GM18508 (cell line): ENCODE measurements around the gene MYZAP.

Source experiments
- ATAC-seq: cut with Tn5 transposase; IDR thresholded peaks from one replicate; pipeline ENCODE4 v1.9.1; 2021; ENCODE audit warnings: moderate number of reproducible peaks; ENCODE audit not compliant: insufficient read depth, unreplicated experiment

The MYZAP gene

GRCh38 chr15:57654153-57654852 is 62.6 kb downstream of the MYZAP start:
- no peak for ATAC-seq

- no peak for ATAC-seq
Measured at GRCh38 chr15:57655053-57655452, 63.3 kb downstream of the MYZAP start.

GRCh38 chr15:57655809-57656208 is 64.1 kb downstream of the MYZAP start:
- ATAC-seq = no peak

GRCh38 chr15:57656434-57656833 is 64.7 kb downstream of the MYZAP start:
- ATAC-seq = no peak

- ATAC-seq = no peak
Measured at GRCh38 chr15:57657619-57658018, 65.9 kb downstream of the MYZAP start.

- no peak for ATAC-seq
Measured at GRCh38 chr15:57662091-57662744, 70.5 kb downstream of the MYZAP start.

GRCh38 chr15:57662802-57663201 is 71.1 kb downstream of the MYZAP start:
- ATAC-seq = no peak

GRCh38 chr15:57663262-57663661 is 71.6 kb downstream of the MYZAP start:
- ATAC-seq = no peak

- ATAC-seq = no peak
Measured at GRCh38 chr15:57665194-57665593, 73.5 kb downstream of the MYZAP start.

GRCh38 chr15:57665939-57666338 is 74.2 kb downstream of the MYZAP start:
- no peak for ATAC-seq

- ATAC-seq = no peak
Measured at GRCh38 chr15:57667171-57667849, 75.6 kb downstream of the MYZAP start.

- ATAC-seq = no peak
Measured at GRCh38 chr15:57668016-57668415, 76.3 kb downstream of the MYZAP start.

- no peak for ATAC-seq
Measured at GRCh38 chr15:57671636-57672035, 79.9 kb downstream of the MYZAP start.

GRCh38 chr15:57675481-57676181 is 83.9 kb downstream of the MYZAP start:
- ATAC-seq = no peak

GRCh38 chr15:57676585-57676984 is 84.9 kb downstream of the MYZAP start:
- no peak for ATAC-seq

- no peak for ATAC-seq
Measured at GRCh38 chr15:57677204-57677603, 85.5 kb downstream of the MYZAP start.

GRCh38 chr15:57680021-57680420 is 88.3 kb downstream of the MYZAP start:
- ATAC-seq = no peak

- no peak for ATAC-seq
Measured at GRCh38 chr15:57681011-57681410, 89.3 kb downstream of the MYZAP start.

- ATAC-seq = no peak
Measured at GRCh38 chr15:57683481-57683880, 91.8 kb downstream of the MYZAP start.

- no peak for ATAC-seq
Measured at GRCh38 chr15:57684491-57685151, 92.9 kb downstream of the MYZAP start.
